Measurements from ENCODE around the gene TARDBP.

DNA sequence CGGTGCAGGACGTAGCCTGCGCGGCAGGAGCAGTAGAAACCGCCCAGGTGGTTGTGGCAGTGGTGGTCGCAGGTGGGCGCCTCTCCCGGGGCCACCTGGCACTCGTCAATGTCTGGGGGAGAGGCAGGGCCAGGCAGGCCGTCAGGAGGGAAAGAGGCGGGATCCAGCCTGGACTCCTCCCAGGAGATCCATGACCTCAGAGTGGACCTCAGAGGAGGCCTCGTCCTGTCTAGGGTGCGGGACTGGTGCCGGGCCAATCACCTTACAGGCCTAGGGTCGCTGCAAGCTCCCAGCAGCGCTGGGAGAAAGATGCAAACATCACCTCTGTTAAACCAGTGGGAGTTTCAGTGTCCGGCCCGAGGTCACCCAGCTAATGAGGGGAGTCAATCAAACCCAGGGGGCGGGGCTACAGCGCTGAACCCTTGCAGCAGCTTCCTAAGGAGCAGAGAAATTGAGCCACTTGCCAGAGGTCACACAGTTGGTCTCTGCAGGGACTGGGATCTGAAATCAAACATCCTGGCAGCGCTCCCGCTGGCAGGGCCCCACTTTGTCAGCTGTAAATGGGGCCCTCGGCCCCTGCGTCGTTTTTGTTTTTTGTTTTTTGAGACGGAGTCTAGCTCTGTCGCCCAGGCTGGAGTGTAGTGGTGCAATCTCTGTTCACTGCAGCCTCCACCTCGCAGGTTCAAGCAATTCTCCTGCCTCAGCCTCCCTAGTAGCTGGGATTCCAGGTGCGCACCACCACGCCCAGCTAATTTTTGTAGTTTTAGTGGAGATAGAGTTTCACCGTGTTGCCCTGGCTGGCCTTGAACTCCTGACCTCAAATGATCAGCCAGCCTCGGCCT, 33.2 kb downstream of the TARDBP start:
- TF ChIP-seq TAF1 (IDR thresholded peaks at IDR 0.05; ENCODE audit: low read depth, low read length) (no peak), POLR2A (IDR thresholded peaks at IDR 0.05; ENCODE audit: low read depth, low read length) (no peak), POLR2AphosphoS5 (IDR thresholded peaks at IDR 0.05; ENCODE audit: low read depth, low read length) (no peak)
